ENCODE measurements around the gene SPTBN1.

The SPTBN1 gene

DNA sequence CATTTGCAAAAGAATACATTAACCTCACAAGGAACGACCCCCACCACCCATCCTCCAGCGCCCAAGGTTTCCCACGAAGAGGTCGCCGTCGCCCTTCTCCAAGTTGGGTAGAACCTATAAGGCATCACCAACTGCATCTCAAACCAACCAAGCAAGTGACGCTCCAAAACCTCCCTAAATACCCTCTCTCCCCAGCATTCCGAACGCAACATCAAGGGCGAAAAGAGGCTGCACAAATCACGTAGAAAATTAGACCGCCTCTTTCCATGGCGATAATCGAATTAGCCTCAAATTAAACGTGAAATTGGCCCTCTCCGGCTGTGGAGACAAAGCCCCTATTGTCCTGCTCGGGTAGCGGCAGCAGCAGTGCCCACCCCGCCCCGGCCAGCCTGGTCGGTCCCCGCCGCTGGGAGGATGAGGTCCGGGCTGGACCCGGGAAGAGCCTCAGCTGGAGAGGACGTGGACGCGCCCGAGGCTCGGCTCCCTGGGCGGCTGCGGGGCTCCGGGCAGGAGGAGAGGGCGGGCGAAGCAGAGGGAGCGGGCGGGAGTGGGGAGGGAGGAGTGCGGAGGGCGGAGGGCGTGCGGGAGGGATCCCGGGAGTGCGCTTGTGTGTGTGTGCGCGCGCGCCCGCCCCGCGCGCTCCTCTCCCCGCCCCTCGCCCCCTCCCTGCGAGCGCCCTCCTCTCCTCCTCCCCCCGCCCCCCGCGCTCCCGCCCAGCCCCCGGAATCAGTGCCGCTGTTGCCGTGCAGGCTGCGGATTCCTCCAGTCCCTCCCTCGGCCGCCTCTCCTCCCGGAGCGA, at the start of gene SPTBN1:
TSS of gene SPTBN1 (plus strand) at position 765 of the 799 bp plus-strand sequence. CDS start 70,092 bp downstream, outside the sequence.
- DNase-seq (ENCODE audit: low read depth) = peak; percentile 49

DNA sequence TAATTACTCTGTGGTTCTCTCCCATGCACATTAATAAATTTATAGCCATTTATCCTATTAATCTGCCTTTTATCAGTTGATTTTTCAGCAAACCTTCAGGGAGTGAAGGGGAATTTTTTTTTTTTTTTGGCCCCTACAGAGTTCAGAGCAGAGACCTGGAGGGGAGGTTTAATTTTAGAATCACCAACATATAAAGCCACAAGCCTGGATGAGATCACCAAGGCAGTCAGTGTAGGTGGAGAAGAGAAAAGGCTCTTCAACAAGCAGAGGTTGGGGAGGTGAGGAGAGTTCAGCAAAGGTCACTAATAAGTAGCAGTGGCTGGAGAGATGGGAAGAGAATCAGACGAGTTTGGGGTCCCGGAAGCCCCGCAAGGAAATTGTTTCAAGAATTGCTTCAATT, 48.4 kb upstream of the SPTBN1 start:
- DNase-seq (ENCODE audit: low read depth) = no peak

DNA sequence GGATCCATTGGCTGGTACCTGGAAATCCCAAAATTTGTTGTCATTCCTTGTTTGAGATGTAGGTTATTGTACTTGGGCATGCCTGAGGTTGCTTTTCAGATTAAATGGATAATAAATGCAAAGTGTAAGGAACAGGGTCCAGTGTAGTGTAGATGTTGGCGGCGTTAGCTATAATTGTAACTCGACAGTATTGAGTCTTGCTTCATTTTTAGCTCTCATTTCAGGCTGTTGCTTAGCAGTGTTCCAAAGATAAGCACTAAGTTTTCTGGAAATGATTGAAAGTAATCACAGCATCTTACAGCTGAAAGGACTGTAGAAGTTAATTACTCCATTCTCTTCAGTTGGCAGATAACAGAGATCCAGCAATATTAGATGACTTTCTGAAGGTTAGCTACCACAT, 47.8 kb upstream of the SPTBN1 start:
- DNase-seq (ENCODE audit: low read depth) = no peak

DNA sequence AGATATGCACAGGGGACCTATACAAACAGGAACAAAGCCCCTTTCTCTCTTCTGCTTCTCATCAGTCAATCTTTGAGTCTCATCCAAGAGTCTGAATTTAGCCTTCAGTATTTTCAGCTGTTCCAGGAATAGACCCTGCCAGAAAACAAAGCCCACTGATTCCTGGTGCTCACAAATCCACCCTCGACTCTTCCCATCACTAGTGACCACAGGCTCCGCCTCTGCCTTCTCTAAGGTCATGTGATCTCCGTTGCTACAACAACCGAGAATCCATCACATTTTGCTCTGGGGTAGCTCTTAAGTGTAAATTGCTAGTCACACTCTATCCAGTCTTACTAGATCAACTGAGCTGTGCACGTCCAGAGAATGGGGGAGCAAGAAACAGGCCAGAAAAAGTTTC, 46.4 kb upstream of the SPTBN1 start:
- DNase-seq (ENCODE audit: low read depth) = no peak

DNA sequence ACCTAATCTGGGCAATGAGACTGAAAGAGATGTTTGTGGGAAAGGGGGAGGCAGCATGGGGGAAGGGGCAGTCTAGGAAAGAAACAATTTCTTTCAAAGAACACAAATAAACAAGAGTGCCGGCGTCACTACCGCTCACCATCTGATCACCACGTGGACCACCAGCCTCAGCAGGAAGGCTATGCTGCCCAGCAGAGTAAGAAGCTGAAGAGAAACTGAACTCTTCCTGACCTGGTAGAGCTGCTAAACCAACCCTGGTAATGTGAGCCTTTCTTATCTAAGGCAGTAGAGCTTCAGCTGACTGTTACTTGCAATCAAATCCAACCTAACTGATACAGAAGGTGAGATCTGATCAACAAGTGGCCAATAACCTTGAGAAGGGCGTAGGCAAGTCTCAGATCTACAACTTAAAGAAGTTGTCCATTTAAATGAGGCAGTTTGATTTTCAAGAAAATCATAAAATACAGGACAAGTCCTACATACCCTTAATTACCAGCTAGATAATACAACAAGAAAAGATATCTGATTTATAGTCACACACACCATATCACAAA, 44.2 kb upstream of the SPTBN1 start:
- no peak for DNase-seq (ENCODE audit: low read depth)

DNA sequence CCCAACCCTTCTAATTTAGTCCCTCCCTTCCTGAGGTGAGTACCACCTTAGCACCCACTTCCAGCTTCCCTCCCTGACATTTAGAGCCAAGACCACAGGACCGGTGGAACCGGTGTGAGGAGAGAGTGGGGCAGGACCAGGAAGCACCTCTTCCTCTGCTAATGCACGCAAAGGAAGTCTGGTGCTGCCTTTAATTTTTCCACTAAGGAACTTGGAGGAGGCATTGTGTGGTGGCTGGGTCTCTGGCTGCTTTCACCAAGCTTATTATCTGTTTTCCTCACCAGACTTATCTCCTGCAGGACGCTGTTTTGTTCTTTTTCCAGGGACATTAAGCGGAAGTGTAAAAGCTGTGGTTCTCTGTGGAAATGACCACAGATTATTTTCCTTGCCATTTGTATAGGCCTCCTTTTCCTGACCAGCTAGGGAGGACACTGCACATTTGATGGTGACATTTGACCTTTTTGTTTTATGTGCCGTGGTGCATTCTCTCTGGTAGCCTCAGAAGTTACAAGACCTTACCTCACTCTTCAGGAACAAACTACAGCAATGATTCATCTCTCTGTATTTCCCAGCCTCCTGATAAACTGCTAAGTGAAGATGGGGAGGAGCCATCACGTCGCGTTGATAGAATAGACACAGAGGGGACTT, 39.8 kb upstream of the SPTBN1 start:
- DNase-seq (ENCODE audit: low read depth) = no peak

DNA sequence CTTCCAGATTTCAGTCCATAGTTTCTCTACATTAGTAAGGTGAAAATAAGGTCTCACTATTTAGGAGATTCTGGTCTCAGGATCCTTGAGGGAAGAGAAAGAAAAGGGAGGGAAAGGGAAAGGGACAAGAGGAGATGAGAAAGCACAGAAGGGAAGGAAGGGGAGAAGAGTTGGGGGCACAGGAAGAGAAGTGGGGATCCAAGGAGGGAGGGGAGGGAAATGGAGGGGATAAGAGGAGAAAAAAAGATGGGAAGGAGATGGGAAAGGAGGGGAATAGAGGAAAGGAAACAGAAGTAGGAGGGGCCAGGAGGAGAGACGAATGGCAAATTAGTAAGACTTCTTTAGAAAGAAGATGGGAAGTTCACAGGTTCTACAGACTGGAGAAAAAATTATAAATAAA, 39.2 kb upstream of the SPTBN1 start:
- DNase-seq (ENCODE audit: low read depth) = no peak

DNA sequence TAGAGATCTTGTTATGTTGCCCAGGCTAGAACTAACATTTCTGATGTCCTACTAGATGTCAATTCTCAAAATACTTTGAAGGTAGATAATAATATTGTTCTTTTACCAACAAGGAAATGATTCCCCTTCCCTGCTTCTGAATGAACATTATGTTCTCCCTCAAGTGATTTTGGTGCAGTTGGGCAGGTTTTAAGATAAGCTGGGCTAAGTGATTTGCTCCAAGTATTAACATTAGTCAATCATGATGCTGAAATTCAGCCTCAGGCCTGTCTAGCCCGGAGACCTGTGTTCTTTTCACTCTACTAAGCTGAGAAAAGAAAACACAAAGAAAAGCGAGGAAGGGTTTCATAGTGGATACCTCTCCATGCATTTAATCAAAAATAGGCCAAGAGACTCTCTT, 38.5 kb upstream of the SPTBN1 start:
- DNase-seq (ENCODE audit: low read depth) = no peak

DNA sequence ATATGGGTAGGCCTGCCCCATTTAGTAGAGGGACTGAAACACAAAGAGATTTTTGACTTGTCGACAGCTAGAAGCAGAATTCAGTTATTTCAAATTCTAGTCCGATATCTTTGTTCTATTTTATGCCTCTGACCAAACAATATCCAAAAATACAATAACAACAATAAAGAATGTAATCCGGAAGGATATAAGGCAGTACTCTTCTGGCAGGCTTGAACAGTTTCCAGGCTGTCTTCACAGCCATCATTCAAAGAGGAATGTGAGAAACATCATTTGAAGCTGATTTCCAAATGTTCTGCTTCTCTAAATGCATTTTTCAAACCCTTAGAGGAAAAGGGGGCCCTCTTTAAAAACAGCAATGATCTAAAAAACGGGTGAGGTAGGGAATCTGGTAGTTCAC, 36.7 kb upstream of the SPTBN1 start:
- DNase-seq (ENCODE audit: low read depth) = no peak

DNA sequence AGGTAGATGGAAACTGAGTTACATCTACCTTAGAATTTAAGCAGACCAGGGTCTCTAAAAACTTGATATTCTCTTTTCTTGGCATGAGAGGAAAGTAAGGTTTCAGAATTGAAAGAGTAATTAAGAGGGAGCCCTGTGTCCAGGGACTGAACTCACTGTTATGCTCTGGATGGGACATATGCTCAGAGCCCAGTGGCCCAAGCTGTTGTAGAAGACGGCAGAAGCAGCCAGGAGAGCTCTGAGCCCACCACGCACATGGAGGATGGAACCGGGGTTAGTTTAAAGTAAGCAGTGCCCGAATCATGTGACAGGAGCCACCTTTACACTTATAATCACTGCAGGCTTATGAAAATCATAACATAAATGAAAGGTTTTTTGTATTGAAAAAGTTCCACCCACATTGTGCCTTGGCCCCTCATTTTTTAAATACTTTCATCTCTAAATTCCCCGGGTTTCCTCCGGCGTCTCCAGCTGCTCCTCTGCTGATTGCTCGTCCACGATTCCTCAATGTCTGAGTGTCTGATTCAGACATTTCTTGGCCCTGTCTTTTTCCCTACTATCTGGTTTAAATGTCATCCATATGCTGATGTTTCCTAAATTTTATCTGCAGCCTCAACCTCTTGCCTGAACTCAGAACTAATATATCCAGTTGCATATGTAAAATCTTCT, 36.1 kb upstream of the SPTBN1 start:
- no peak for DNase-seq (ENCODE audit: low read depth)

DNA sequence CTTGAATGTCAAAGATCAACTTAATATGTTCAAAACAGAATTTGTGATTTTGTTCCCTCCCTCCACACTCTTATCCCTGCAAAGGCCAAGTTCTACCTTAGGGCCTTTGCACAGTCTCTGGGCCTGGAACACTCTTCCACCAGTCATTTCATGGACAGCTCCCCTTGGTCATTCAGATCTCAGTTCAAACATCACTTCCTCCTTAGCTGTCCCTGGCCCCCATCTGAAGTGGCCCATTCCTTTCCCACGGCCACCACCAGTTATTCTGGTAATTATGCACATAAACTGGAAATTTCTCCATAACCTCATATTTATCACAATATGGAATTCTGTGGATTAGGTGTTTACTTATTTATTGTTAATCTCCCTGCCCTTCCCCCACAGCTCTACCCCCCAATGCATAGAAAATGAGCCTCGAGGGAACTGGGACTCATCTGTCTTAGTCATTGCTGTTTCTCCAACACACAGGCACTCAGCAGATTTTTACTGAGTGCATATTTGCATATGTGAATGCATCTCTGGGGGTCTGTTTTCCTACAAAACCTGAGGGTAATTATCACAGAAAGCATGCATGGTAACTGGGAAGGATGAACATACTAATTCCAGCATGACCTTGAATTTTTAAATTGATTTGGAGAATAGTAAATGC, 35.5 kb upstream of the SPTBN1 start:
- no peak for DNase-seq (ENCODE audit: low read depth)

DNA sequence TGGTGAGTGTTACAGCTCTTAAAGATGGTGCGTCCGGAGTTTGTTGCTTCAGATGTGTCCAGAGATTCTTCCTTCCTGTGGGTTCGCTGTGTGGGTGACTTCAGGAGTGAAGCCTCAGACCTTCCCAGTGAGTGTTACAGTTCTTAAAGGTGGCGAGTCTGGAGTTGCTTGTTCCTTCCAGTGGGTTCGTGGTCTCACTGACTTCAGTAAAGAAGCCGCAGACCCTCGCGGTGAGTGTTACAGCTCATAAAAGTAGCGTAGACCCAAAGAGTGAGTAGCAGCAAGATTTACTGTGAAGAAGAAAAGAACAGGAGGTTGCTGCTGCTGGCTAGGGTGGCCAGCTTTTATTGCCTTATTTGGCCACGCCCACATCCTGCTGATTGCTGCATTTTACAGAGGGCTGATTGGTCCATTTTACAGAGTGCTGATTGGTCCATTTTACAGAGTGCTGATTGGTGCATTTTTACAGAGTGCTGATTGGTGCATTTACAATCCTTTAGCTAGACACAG, 34.0 kb upstream of the SPTBN1 start:
- no peak for DNase-seq (ENCODE audit: low read depth)

DNA sequence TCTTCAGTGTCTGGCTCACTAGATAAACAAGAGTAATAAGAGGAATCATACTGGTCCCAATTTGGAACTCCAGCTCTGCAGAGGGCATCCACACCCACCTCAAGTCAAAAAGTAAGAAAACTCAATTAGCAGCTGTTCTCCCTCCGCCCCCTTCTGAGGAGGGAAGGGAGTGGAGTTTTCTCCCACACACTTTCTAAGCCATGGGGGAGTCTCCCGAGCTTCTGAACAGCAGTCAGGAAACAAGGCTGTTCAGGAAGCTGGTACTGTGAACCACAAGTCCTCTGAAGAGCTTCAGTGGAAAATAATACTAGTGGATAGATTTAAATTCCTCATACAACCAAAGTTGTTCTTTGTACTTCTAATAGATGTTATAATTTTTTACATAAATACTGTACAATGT, 32.9 kb upstream of the SPTBN1 start:
- DNase-seq (ENCODE audit: low read depth) = no peak

DNA sequence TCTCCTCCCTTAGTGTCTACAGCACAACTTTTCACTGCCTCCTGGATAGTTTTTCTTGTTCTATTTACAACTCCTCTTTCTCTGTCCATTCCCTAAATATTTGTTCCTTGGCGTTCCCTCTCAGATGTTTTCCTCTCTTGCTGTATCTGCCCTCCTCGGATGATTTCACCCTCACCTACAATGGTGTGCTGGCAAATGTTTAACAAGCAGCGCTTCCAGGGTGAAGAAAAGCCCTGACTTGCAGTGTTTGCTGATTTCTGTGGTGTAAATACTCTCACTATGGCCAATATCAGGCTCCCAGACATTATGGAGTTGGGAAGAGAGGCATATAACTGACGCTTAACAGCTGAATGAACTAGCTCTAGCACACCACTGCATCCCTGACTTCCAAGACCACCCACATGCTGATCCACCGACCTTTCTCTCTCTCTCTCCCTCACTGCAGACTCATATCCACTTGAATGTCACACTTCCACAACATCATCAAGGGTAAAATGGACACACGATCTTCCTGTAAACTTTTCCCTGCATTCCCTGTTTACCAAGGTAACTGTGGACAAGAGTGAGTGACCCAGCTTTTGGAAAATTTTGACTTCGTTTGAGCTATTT, 31.5 kb upstream of the SPTBN1 start:
- no peak for DNase-seq (ENCODE audit: low read depth)

DNA sequence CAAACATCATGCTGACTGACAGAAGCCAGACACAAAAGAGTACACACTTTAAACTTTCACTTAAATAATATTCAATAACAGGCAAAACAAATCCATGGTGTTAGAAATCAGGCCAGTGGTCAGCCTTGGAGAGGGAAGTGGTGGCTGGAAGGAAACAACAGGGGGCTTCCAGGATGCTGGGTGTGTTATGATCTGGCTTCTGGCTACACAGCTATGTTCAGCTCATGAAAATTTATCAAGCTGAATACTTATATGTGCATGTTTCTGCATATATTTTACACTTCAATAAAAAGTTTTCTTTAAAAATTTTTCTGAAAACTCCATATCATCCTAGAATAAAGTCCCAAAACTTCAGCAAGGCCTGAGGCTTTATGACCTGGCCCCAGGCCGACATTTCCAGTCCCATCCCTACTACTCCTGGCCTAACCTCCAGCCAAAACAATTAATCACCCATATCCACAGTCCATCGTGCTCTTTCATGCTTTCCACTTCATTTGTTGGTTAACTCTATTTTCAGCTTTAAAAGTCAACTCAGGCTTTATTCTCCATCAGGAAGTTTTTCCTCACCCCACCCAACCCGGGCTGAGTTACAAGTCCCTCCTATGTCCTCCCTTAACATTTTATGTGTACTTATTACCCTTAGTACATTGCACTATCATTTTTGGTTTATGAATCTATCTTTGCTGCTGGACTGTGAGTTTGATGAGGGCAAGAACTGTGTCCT, 27.9 kb upstream of the SPTBN1 start:
- no peak for DNase-seq (ENCODE audit: low read depth)

DNA sequence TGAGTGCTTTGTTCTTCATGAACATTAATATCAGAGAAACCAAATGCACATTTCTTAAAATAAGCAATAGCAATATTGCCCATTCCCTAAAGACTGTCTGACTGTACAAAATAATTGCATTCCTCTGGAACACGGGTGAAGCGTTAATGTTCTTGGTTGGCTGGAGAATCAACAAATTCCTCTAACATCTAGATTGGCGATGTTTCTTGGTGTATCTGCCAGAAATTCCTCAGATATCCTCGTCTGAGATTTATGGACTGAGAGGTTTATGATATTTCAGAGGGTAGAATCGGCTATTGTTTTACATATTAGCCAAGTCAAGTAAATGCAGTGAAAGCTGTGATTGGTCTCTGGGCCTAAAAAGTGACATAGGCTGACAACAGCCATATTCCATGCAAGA, 27.1 kb upstream of the SPTBN1 start:
- DNase-seq (ENCODE audit: low read depth) = peak; percentile 47

DNA sequence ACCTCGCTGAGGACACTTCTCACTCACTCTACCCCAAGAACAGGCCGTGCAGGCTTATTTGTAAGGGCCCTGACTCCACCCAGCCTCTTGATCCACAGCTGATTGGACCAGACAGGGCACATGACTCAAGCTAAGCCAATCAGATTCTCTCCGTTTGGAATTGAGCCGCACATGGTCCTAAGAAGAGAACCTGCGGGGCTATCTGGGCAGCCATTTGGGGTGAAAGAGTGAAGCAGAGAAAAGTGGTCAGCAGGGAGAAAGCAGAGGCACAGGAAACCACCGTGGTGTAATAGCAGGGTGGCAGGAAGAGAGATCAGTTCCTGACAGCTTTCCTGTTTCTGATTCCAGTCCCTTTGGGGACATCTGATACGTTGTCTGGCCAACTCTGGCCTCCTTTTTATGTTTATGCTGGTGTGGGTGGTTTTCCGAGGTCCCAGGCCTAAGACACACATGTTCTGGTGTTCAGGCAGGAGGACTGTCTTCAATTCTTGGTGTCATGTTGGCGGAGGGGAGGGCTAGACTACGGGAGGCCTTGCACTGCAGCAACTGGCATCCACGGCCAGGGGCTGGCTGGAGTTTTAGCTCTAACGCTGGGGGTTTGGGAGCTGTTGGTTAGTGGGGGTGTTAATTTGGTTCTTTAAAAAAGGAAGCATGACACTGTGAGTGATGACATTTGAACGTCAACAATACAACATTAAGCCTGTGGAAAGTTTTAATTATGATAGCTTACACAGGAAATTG, 26.1 kb upstream of the SPTBN1 start:
- DNase-seq (ENCODE audit: low read depth) = no peak

DNA sequence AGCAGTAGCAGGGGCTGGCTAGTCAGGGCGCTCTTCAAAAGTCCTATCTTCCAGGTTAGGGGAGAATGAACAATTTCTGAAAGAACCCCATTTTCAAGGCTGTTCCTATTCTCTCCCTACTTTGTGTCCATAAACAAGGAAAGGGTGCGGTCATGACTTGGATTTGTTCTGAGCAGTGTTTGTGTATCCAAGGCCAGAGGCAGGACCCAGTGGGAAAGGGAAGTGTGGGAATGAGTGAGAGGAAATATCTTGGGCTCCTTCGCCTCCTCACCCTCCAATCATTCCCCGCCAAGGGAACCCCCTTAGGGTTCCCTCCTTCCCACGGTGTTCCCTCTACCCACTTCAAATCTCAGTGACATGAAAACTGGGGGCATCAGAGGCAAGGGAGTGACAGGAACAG, 25.5 kb upstream of the SPTBN1 start:
- no peak for DNase-seq (ENCODE audit: low read depth)

DNA sequence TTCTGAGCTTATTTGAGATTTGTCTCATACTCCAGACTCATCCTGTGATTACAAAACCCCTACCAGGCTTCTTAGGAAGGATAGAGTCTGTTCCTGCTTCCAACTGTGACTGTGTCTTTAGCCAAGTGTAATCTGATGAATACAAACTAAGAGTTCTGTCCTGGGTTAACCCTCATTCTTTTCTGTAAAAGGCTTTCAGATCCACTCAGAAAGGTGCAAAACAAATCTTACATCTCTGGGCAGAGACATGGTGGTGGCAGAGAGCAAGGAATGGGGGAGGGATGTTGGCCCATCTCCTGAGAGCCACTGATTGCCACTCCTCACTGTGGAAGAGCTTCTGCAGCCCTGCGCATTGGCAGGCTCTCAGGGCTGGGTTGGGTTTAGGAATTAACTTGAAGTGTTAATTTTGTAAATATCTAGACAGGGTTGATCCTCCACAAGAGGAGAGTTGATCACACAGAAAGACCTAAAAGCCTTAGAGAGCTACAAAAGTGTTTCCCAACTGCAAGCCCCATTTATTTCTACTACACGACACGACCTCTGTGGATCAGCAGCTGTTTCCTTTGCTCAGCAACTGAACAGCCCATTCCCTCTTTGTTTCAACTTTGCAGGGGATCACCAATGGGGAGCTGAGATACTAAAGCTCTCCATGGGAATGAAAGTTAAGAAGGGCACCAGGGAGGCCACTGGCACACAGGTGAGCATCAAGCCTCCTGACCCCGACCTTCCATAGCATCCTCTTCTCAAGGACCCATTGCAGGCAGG, 23.7 kb upstream of the SPTBN1 start:
- DNase-seq (ENCODE audit: low read depth) = no peak

DNA sequence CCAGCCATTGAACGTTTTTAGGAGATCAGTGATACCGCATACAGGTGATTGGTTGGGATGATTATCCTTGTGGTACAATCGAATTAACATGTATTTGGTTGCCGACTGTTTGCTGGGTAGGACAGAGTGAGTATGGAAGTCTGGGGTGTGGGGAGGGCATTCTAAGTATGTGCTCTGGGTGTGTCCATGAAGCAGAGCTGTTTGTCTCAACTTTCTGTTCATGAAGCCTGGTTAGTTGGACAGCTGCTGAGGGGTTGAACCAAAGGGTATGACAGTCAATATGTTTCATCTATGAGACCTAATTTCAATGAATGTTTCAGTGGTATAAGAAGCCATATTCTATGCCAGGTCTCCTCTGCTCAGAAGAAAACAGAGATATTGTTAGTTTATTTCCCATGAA, 21.9 kb upstream of the SPTBN1 start:
- DNase-seq (ENCODE audit: low read depth) = no peak
